NT2/D1 (cell line): ENCODE data around the gene BTBD1.

ENCODE experiments used
- SUZ12 ChIP-seq: IDR thresholded peaks from 2 replicates; pipeline ENCODE4 v1.6.1; 2011; ENCODE audit not compliant: insufficient read length, insufficient read depth; ENCODE audit errors: extremely low read depth
- YY1 ChIP-seq: IDR thresholded peaks from 2 replicates; pipeline ENCODE4 v1.6.1; 2011; ENCODE audit not compliant: insufficient read length, insufficient read depth
- ZNF274 ChIP-seq: IDR thresholded peaks from 2 replicates; pipeline ENCODE4 v1.6.1; 2011; ENCODE audit warnings: mild to moderate bottlenecking, low read depth, low read length

DNA sequence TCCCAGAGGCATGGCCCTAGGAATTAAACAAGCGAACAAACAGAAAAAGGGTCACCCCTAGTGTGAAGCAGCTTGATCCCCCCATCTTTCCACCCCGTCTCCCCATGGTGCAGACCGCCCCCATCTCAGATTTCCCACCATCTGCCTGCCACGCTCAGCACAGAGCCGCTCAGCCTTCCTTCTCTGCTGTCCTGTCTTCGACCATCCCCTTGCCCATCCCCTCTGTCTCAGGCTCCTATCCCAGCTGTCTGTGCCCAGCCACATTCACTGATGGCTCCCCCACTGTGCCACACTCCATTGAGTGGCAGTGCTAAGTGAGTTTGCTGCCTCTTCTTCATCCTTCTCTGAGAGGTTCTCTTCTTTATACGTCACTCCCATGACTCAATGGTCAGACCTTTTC, 11.7 kb upstream of the BTBD1 start:
- TF ChIP-seq YY1, result no peak
- no peak for TF ChIP-seq ZNF274
- TF ChIP-seq SUZ12, result no peak
